MM.1S (cell line): ENCODE data around the gene PTPRN2.

ENCODE experiments used
- DNase-seq: peaks from one replicate; pipeline ENCODE4 v3.0.0-alpha.2; 2015
- H2AFZ ChIP-seq: fragments of 300-600 bp; sonication (generic); 2 replicates; pipeline ENCODE4 v1.6.0; 2016; ENCODE audit warnings: antibody characterized with exemption, low read length
- H3F3A ChIP-seq: fragments of 300-600 bp; sonication (generic); 2 replicates; pipeline ENCODE4 v1.6.1; 2016; ENCODE audit warnings: mild to moderate bottlenecking, antibody characterized with exemption, low read length, moderate library complexity, mixed read lengths; ENCODE audit not compliant: insufficient read depth
- H3K27ac ChIP-seq: fragments of 300-600 bp; sonication (generic); 2 replicates; pipeline ENCODE4 v1.5.1; 2016; ENCODE audit warnings: mild to moderate bottlenecking, low read length
- H3K27me3 ChIP-seq: fragments of 300-600 bp; sonication (generic); replicated peaks from 2 replicates; pipeline ENCODE4 v1.6.0; 2016; ENCODE audit warnings: low read length; ENCODE audit not compliant: insufficient read depth
- H3K36me3 ChIP-seq: fragments of 300-600 bp; sonication (generic); replicated peaks from 2 replicates; pipeline ENCODE4 v1.6.1; 2016; ENCODE audit warnings: mild to moderate bottlenecking, low read length, mixed read lengths; ENCODE audit not compliant: insufficient read depth
- H3K4me1 ChIP-seq: fragments of 300-600 bp; sonication (generic); 2 replicates; pipeline ENCODE4 v1.6.1; 2016; ENCODE audit warnings: low read length, mixed read lengths
- H3K4me2 ChIP-seq: fragments of 300-600 bp; sonication (generic); 2 replicates; pipeline ENCODE4 v1.6.0; 2016; ENCODE audit warnings: low read depth, low read length
- H3K4me3 ChIP-seq: fragments of 300-600 bp; sonication (generic); 2 replicates; pipeline ENCODE4 v1.5.1; 2016; ENCODE audit warnings: low read length, mixed read lengths
- H3K79me2 ChIP-seq: fragments of 300-600 bp; sonication (generic); 2 replicates; pipeline ENCODE4 v1.6.1; 2016; ENCODE audit warnings: mixed run types, low read length, mixed read lengths
- H3K9ac ChIP-seq: fragments of 300-600 bp; sonication (generic); 2 replicates; pipeline ENCODE4 v1.6.1; 2016; ENCODE audit warnings: low read length, mixed read lengths
- H3K9me2 ChIP-seq: fragments of 300-600 bp; sonication (generic); replicated peaks from 2 replicates; pipeline ENCODE4 v1.6.1; 2016; ENCODE audit warnings: mild to moderate bottlenecking, low read length, mixed read lengths; ENCODE audit not compliant: insufficient read depth
- H3K9me3 ChIP-seq: fragments of 300-600 bp; sonication (generic); replicated peaks from 2 replicates; pipeline ENCODE4 v1.6.1; 2016; ENCODE audit warnings: mild to moderate bottlenecking, low read length, mixed read lengths; ENCODE audit not compliant: insufficient read depth
- H4K20me1 ChIP-seq: fragments of 300-600 bp; sonication (generic); 2 replicates; pipeline ENCODE4 v1.6.1; 2016; ENCODE audit warnings: mild to moderate bottlenecking, low read length, moderate library complexity, mixed read lengths; ENCODE audit not compliant: insufficient read depth
- CTCF ChIP-seq: fragments of 300-600 bp; sonication (generic); IDR thresholded peaks from 2 replicates; pipeline ENCODE4 v1.5.1; 2016; ENCODE audit warnings: antibody characterized with exemption, low read length, mixed read lengths
- EZH2 ChIP-seq: fragments of 300-600 bp; sonication (generic); optimal IDR thresholded peaks from 2 replicates; pipeline ENCODE3; 2017; ENCODE audit warnings: low read depth, mild to moderate bottlenecking, antibody characterized with exemption, low read length, mixed read lengths
- EZH2phosphoT487 ChIP-seq: fragments of 300-600 bp; sonication (generic); IDR thresholded peaks from 2 replicates; pipeline ENCODE4 v1.6.1; 2018; ENCODE audit warnings: antibody characterized with exemption, low read length

Gene PTPRN2

DNA sequence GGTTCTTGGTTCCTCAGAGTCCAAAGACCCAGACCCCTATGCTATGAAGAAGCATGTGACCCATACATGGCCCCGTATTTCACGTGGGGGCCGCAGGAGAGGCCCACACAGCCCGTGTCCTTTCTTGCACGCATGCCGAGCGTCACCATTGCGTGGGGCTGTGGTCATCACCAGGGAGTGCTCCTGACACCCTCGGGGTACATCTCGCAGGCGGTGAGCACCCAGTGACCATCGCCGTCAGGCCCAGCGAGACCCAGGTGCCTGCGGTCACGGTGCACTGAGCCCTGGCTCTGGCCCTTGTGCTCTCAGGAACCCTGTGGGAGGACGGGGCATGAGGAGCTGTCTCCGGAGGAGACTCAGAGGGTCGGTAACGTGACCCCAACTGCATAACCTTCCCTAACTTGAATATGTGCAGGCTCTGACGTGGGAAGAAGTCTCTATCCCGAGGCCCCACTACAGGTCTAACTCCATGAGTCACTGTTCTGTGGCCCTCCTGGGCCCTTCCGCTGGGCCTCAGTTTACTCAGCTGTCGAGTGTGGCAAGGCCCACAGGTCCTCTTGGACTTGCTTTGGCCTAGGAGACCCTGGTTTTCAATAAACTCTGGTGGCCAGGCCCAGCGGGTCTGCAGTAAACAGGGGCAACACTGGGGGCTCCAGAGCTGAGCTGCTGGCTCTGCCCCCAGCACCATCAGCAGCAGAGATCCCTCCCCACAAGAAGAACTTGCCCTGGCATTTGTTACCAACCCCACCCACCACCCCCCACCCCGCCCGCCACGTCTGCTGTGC lies 503.9 kb downstream of the PTPRN2 start:
- Histone ChIP-seq H3K79me2 (no peaks in the 10 kb centered on the region), H3K4me2 (no peak overlapping the region), H3K36me3 (no peaks in the 10 kb centered on the region), H3F3A (no peaks in the 10 kb centered on the region), H3K9me3 (no peaks in the 10 kb centered on the region), H3K9me2 (no peaks in the 10 kb centered on the region), H4K20me1 (no peaks in the 10 kb centered on the region), H3K4me1 (no peaks in the 10 kb centered on the region), H3K4me3 (no peak overlapping the region), H2AFZ (no peak overlapping the region), H3K27me3 (peaks cover 40% of the 10 kb centered on the region), H3K9ac (no peak overlapping the region), H3K27ac (no peak overlapping the region)
- TF ChIP-seq CTCF (no peak), EZH2 (no peak), EZH2phosphoT487 (no peak)
- no peak for DNase-seq

GRCh38 chr7:158082761-158083160 lies 504.9 kb downstream of the PTPRN2 start:
- H3K4me3 ChIP-seq, result no peak overlapping the region
- H4K20me1 ChIP-seq, result no peaks in the 10 kb centered on the region
- no peaks in the 10 kb centered on the region for H3K36me3 ChIP-seq
- no peaks in the 10 kb centered on the region for H3K4me1 ChIP-seq
- peaks cover 49% of the 10 kb centered on the region for H3K27me3 ChIP-seq
- H3K9ac ChIP-seq, result no peak overlapping the region
- no peaks in the 10 kb centered on the region for H3K9me2 ChIP-seq
- H3F3A ChIP-seq, result no peaks in the 10 kb centered on the region
- H3K4me2 ChIP-seq, result no peak overlapping the region
- TF ChIP-seq CTCF (no peak), EZH2phosphoT487 (no peak), EZH2 (no peak)
- no peak overlapping the region for H2AFZ ChIP-seq
- DNase-seq, result no peak
- no peak overlapping the region for H3K27ac ChIP-seq
- H3K79me2 ChIP-seq, result no peaks in the 10 kb centered on the region
- no peaks in the 10 kb centered on the region for H3K9me3 ChIP-seq

GRCh38 chr7:158080899-158081445 lies 506.7 kb downstream of the PTPRN2 start:
- Histone ChIP-seq H2AFZ (no peak overlapping the region), H3K27me3 (peaks cover 51% of the 10 kb centered on the region), H3K9ac (no peak overlapping the region), H4K20me1 (no peaks in the 10 kb centered on the region), H3K9me2 (no peaks in the 10 kb centered on the region), H3K4me2 (no peak overlapping the region), H3K9me3 (no peaks in the 10 kb centered on the region), H3K4me1 (no peaks in the 10 kb centered on the region), H3K27ac (no peak overlapping the region), H3K79me2 (no peaks in the 10 kb centered on the region), H3F3A (no peaks in the 10 kb centered on the region), H3K36me3 (no peaks in the 10 kb centered on the region), H3K4me3 (no peak overlapping the region)
- DNase-seq, result no peak
- TF ChIP-seq EZH2phosphoT487 (no peak), CTCF (no peak), EZH2 (no peak)
